Measurements from ENCODE around the gene TNFRSF25.
A peak's percentile ranks its signal among the peaks of the same experiment; 100 is the strongest.
"Not testable (repeated sequence)": the region's sequence is repeated elsewhere in the genome, so short reads cannot be mapped to it uniquely, and the experiment has no call there.

The TNFRSF25 gene

GRCh38 chr1:6447016-6447817 lies 18.8 kb downstream of the TNFRSF25 start:
- DNase-seq (ENCODE audit: extremely low read depth, insufficient read length) = no peak
- peak overlapping the region; percentile 22 for H3K4me3 ChIP-seq (replicated peaks; ENCODE audit: low read depth, low read length)
- H3K27me3 ChIP-seq (replicated peaks; ENCODE audit: control insufficient read depth, insufficient read depth, low read length) = peaks cover 4% of the 10 kb centered on the region; the same call in 1 of the 2 replicates
- H3K36me3 ChIP-seq (ENCODE audit: control insufficient read depth, insufficient read depth, low read length) = no peaks in the 10 kb centered on the region
- no peak for TF ChIP-seq CTCF (IDR thresholded peaks at IDR 0.05; ENCODE audit: insufficient read depth, low read length, poor library complexity, severe bottlenecking)

- Histone ChIP-seq H3K27me3 (replicated peaks; ENCODE audit: control insufficient read depth, insufficient read depth, low read length) (peaks cover 4% of the 10 kb centered on the region; the same call in 1 of the 2 replicates), H3K36me3 (ENCODE audit: control insufficient read depth, insufficient read depth, low read length) (no peaks in the 10 kb centered on the region), H3K4me3 (replicated peaks; ENCODE audit: low read depth, low read length) (no peak overlapping the region)
- TF ChIP-seq CTCF (IDR thresholded peaks at IDR 0.05; ENCODE audit: insufficient read depth, low read length, poor library complexity, severe bottlenecking) = no peak
- DNase-seq (ENCODE audit: extremely low read depth, insufficient read length) = no peak
Observed at GRCh38 chr1:6446665-6447015, 19.3 kb downstream of the TNFRSF25 start.

GRCh38 chr1:6445929-6446328 lies 20.0 kb downstream of the TNFRSF25 start:
- H3K4me3 ChIP-seq (replicated peaks; ENCODE audit: low read depth, low read length); H3K27me3 ChIP-seq (replicated peaks; ENCODE audit: control insufficient read depth, insufficient read depth, low read length); DNase-seq (ENCODE audit: extremely low read depth, insufficient read length); H3K36me3 ChIP-seq (ENCODE audit: control insufficient read depth, insufficient read depth, low read length): not testable (repeated sequence)

GRCh38 chr1:6445062-6445763 lies 20.8 kb downstream of the TNFRSF25 start:
- no peak for DNase-seq (ENCODE audit: extremely low read depth, insufficient read length)
- H3K4me3 ChIP-seq (replicated peaks; ENCODE audit: low read depth, low read length) = no peak overlapping the region
- H3K36me3 ChIP-seq (ENCODE audit: control insufficient read depth, insufficient read depth, low read length) = no peaks in the 10 kb centered on the region
- peak; percentile 32 for TF ChIP-seq CTCF (IDR thresholded peaks at IDR 0.05; ENCODE audit: insufficient read depth, low read length, poor library complexity, severe bottlenecking)
- peaks cover 4% of the 10 kb centered on the region; the same call in 1 of the 2 replicates for H3K27me3 ChIP-seq (replicated peaks; ENCODE audit: control insufficient read depth, insufficient read depth, low read length)

- H3K27me3 ChIP-seq (replicated peaks; ENCODE audit: control insufficient read depth, insufficient read depth, low read length) = peaks cover 3% of the 10 kb centered on the region; the same call in 1 of the 2 replicates
- DNase-seq (ENCODE audit: extremely low read depth, insufficient read length) = no peak
Observed at GRCh38 chr1:6444377-6444776, 21.6 kb downstream of the TNFRSF25 start.

More at GRCh38 chr1:6444377-6444776, 21.6 kb downstream of the TNFRSF25 start:
- Histone ChIP-seq H3K36me3 (ENCODE audit: control insufficient read depth, insufficient read depth, low read length) (no peaks in the 10 kb centered on the region), H3K4me3 (replicated peaks; ENCODE audit: low read depth, low read length) (no peak overlapping the region)
- no peak for TF ChIP-seq CTCF (IDR thresholded peaks at IDR 0.05; ENCODE audit: insufficient read depth, low read length, poor library complexity, severe bottlenecking)

Data from GM06990 (cell line).